Vagina (tissue), 2 donors: ENCODE measurements around the gene GDF7.

Experiments used
- POLR2A ChIP-seq, 2 donors: fragments of 450-650 bp; IDR thresholded peaks; one replicate each; pipeline ENCODE4 v1.6.1; 2017; ENCODE audit warnings: antibody characterized with exemption in 2 of 2, mild to moderate bottlenecking in 2 of 2, moderate library complexity in 2 of 2
- POLR2AphosphoS5 ChIP-seq, 2 donors: sonication (generic); formaldehyde crosslinking; IDR thresholded peaks; one replicate each; pipeline ENCODE4 v1.9.0; 2017; ENCODE audit warnings: antibody characterized with exemption in 2 of 2, mild to moderate bottlenecking in 2 of 2, low read depth in 1 of 2; ENCODE audit not compliant: insufficient read depth in 1 of 2
- TF ChIP-seq, protein P1 (sequence below), 3 experiments: fragments of 450-650 bp in 2 of 3; fragments of 200-600 bp in 1 of 3; sonication (generic) in 1 of 3; IDR thresholded peaks; one replicate each; pipeline ENCODE4 v1.5.1; 2017 to 2019; ENCODE audit warnings: antibody characterized with exemption in 3 of 3, mild to moderate bottlenecking in 2 of 3, moderate library complexity in 2 of 3

DNA sequence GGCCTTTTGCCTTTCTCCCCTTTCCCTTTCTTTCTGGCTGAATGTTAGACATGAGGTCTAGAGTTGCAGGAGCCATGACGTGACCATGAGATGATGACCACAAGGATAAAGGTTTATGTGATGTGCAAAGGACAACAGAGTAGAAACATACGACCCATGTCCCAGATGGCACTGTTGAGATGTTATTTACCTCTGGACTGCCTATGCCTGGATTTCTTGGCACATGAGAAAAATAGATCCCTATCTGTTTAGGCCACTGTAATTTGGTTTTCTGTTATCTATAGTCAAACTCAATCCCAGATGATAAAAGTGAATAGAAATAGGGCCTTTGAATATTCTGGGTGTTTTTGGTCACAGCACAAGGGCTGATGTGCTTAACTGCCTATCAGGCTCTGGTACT, 58.8 kb downstream of the GDF7 start:
- no peak for TF ChIP-seq POLR2A (IDR thresholded peaks at IDR 0.05)
- TF ChIP-seq, protein P1, sequence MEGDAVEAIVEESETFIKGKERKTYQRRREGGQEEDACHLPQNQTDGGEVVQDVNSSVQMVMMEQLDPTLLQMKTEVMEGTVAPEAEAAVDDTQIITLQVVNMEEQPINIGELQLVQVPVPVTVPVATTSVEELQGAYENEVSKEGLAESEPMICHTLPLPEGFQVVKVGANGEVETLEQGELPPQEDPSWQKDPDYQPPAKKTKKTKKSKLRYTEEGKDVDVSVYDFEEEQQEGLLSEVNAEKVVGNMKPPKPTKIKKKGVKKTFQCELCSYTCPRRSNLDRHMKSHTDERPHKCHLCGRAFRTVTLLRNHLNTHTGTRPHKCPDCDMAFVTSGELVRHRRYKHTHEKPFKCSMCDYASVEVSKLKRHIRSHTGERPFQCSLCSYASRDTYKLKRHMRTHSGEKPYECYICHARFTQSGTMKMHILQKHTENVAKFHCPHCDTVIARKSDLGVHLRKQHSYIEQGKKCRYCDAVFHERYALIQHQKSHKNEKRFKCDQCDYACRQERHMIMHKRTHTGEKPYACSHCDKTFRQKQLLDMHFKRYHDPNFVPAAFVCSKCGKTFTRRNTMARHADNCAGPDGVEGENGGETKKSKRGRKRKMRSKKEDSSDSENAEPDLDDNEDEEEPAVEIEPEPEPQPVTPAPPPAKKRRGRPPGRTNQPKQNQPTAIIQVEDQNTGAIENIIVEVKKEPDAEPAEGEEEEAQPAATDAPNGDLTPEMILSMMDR (IDR thresholded peaks at IDR 0.05), result no peak
- no peak for TF ChIP-seq POLR2AphosphoS5 (IDR thresholded peaks at IDR 0.05; ENCODE audit: insufficient read depth in 1 of 2, low read depth in 1 of 2)
